ENCODE measurements around the gene IL36B. TPM values are rescaled to one million over a fixed set of nuclear protein-coding genes. Genes with fewer than 3 reads are reported as not detected.

The IL36B gene
- total and polyA plus RNA-seq, 9 of the 15 experiments (the other 6 are each of a cell fraction or from before 2014, with no cell fraction given) = not detected

- intact Hi-C loops (cut with micrococcal nuclease) (no loop called here), in situ Hi-C loops (cut with MboI) (no loop called here)
- 0 out of 2 replicates have a peak, but pooled peaks cover 2% of the 10 kb centered on the region for H3K9me3 ChIP-seq (replicated peaks; ENCODE audit: control insufficient read depth, insufficient read depth, low read depth, low read length)
- ChIA-PET CTCF (ENCODE audit: low intra/inter-chr PET ratio) (no interaction called here), POLR2A (interaction anchor here (1.8 kb wide), 1 partner anchor 43 kb away, joined by 6 read pairs; the partner anchor contains the start of gene IL36RN)
- H3K79me2 ChIP-seq (ENCODE audit: control insufficient read depth, insufficient read depth, low read length) = no peaks in the 10 kb centered on the region
- H3K4me1 ChIP-seq (replicated peaks in 1 of 2; ENCODE audit: control insufficient read depth in 2 of 2, insufficient read depth in 2 of 2, low read length in 2 of 2) = no peaks in the 10 kb centered on the region; a peak in 1 of 5 replicates
- peaks cover 16 to 37% of the 10 kb centered on the region in 2 experiments for H3K27me3 ChIP-seq (ENCODE audit: control insufficient read depth in 2 of 2, insufficient read depth in 2 of 2, low read length in 2 of 2)
- H3K4me3 ChIP-seq = no peak overlapping the region
- H4K20me1 ChIP-seq (replicated peaks; ENCODE audit: control insufficient read depth, insufficient read depth, low read length) = no peaks in the 10 kb centered on the region
- H3K27ac ChIP-seq (ENCODE audit: extremely low read depth, low read depth, low read length) = no peak overlapping the region
- DNase-seq (ENCODE audit: extremely low read depth in 1 of 4, low spot score in 3 of 4) (no peak), ATAC-seq (no peak), FAIRE-seq (no peak)
- no peak overlapping the region for H2AFZ ChIP-seq (ENCODE audit: low read depth, low read length)
- no peaks in the 10 kb centered on the region for H3K9me1 ChIP-seq (ENCODE audit: control insufficient read depth, insufficient read depth, low read length)
- no TSS peak for BruUV-seq (replicated peaks)
- no peak overlapping the region for H3K4me2 ChIP-seq (ENCODE audit: insufficient read depth, low read length)
- H3K36me3 ChIP-seq (ENCODE audit: control insufficient read depth, insufficient read depth, low read length) = no peaks in the 10 kb centered on the region
- H3K9ac ChIP-seq (ENCODE audit: insufficient read depth in 1 of 2, low read depth in 2 of 2, low read length in 2 of 2) = no peak overlapping the region
- 2% methylated on average over 2 of the region's 2 CpGs for WGBS (ENCODE audit: insufficient coverage, low coverage, missing lambda C conversion rate)
- TF ChIP-seq KAT8 (IDR thresholded peaks at IDR 0.05; ENCODE audit: low read depth) = no peak
- TF ChIP-seq YBX1 (IDR thresholded peaks at IDR 0.05) = no peak
- no peak for TF ChIP-seq CCAR2 (IDR thresholded peaks at IDR 0.05; ENCODE audit: low read depth, low read length)
- no peak for TF ChIP-seq ZBTB33 (CRISPR knock-in tag; IDR thresholded peaks at IDR 0.05)
- TF ChIP-seq TCF15 (CRISPR knock-in tag; IDR thresholded peaks at IDR 0.05) = no peak
- no peak for TF ChIP-seq ZNF778 (CRISPR knock-in tag; IDR thresholded peaks at IDR 0.05)
- no peak for TF ChIP-seq SFPQ (IDR thresholded peaks at IDR 0.05; ENCODE audit: low read depth, low read length)
Observed at GRCh38 chr2:113102133-113102532, 49.5 kb upstream of the IL36B start.
